ENCODE measurements around the gene PDE3B.

GRCh38 chr11:14818779-14819178 lies 175.2 kb downstream of the PDE3B start:
- TF ChIP-seq CTCF (conservative IDR thresholded peaks at IDR 0.05) (no peak), ZFX (IDR thresholded peaks at IDR 0.05) (no peak)
